HFF-Myc (cell line): Measurements from ENCODE around the gene RFPL1.

Experiments used
- DNase-seq: peaks from one replicate; pipeline ENCODE4 v3.0.0-alpha.2; 2011; ENCODE audit warnings: low read depth; ENCODE audit errors: extremely low read depth
- H3K4me3 ChIP-seq: replicated peaks from 2 replicates; pipeline ENCODE4 v1.5.1; 2011; ENCODE audit warnings: low read depth, mild to moderate bottlenecking, control low read depth, low read length
- TF ChIP-seq, protein P1 (sequence below): IDR thresholded peaks from 2 replicates; pipeline ENCODE4 v1.5.1; 2012; ENCODE audit warnings: mild to moderate bottlenecking, low read depth, low read length, control low read depth; ENCODE audit errors: missing control alignments

RFPL1 gene

DNA sequence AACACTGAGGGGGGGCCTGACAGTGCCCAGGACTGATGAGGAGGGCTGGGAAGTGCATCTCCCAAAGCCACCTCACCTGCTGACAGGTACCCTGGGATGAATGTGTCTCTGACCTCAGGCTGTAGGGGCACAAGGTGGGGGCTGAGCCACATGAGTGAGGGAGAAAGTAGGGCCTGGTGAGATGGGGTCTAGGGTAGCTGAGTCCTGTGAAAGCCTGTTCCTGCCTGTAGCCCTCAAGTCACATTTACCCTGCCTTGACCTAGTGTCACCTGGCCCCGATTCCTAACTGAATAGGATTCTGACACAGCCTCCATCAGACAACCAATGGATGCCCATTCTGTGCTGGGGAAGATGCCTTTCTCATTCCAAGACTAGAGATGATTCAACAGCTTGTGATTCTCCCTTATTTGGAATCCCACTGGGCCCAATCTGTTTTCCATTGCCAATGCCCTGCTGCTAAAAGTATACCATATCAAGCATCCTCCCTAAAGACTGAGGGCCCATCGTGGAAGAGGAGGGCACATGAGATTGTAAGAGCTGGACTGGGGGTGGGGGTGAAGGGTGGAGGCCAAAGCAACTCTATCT is 11.1 kb upstream of the RFPL1 start:
- DNase-seq: no peak
- H3K4me3 ChIP-seq: no peak overlapping the region
- TF ChIP-seq, protein P1, sequence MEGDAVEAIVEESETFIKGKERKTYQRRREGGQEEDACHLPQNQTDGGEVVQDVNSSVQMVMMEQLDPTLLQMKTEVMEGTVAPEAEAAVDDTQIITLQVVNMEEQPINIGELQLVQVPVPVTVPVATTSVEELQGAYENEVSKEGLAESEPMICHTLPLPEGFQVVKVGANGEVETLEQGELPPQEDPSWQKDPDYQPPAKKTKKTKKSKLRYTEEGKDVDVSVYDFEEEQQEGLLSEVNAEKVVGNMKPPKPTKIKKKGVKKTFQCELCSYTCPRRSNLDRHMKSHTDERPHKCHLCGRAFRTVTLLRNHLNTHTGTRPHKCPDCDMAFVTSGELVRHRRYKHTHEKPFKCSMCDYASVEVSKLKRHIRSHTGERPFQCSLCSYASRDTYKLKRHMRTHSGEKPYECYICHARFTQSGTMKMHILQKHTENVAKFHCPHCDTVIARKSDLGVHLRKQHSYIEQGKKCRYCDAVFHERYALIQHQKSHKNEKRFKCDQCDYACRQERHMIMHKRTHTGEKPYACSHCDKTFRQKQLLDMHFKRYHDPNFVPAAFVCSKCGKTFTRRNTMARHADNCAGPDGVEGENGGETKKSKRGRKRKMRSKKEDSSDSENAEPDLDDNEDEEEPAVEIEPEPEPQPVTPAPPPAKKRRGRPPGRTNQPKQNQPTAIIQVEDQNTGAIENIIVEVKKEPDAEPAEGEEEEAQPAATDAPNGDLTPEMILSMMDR: no peak

- no peak for DNase-seq
- TF ChIP-seq, protein P1: no peak
- H3K4me3 ChIP-seq: no peak overlapping the region
Measured at GRCh38 chr22:29431986-29432385, 6.4 kb upstream of the RFPL1 start.

DNA sequence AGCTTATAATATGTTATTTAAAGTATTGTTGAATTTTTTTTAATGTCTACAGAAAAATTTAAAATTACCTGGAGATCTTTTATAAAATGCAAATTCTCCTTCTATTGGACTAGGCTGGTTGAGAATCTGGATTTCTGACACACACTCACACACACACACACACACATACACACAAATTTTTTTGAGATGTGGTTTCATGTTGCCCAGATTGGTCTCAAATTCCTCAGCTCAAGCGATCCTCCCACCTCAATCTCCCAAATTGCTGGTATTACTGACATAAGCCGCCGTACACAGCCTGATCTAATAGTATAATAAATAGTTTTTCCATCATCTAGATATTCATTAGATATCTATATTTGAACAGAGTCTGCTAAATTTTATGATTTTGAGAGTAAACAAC is 4.5 kb upstream of the RFPL1 start:
- TF ChIP-seq, protein P1: no peak
- DNase-seq: no peak
- no peak overlapping the region for H3K4me3 ChIP-seq

GRCh38 chr22:29434288-29434687 is 4.1 kb upstream of the RFPL1 start:
- TF ChIP-seq, protein P1: no peak
- no peak for DNase-seq
- H3K4me3 ChIP-seq: no peak overlapping the region

- DNase-seq: no peak
- TF ChIP-seq, protein P1: no peak
- no peak overlapping the region for H3K4me3 ChIP-seq
Measured at GRCh38 chr22:29435236-29436136, 2.9 kb upstream of the RFPL1 start.

DNA sequence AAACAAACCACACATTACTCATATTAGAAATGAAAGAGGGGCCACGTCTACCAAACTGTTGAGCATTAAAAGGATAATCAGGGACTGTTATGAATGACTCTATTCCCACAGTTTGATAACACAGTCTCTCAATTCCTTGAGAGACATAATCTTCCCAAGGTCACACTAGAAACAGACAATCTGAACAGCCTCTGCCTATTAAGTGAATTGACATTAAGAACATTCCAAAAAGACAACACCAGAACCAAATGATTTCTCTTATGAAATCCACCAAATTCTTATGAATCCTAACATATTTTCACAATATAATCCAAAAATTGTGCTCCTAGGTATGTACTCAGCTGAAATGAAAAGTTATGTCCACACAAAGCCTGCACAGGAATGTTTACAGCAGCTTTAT is 4.6 kb downstream of the RFPL1 start:
- TF ChIP-seq, protein P1: no peak
- H3K4me3 ChIP-seq: no peak overlapping the region
- no peak for DNase-seq
